T-helper 2 cell treated with Interferon-gamma antibody and Interleukin-4, amounts not matched to agents 5 μg/mL and 100 μg/mL, for 36 hours (primary cell): ENCODE data around the gene SERPINA12.

Experiments
- DNase-seq: peaks from one replicate; pipeline ENCODE4 v3.0.0; 2021; ENCODE audit warnings: low spot score
- H3K27ac Mint-ChIP-seq: one replicate; pipeline ENCODE4 v1.8.0; 2021; ENCODE audit warnings: mild to moderate bottlenecking, mixed read lengths
- H3K27me3 Mint-ChIP-seq: one replicate; pipeline ENCODE4 v1.8.0; 2021; ENCODE audit warnings: low read depth, mixed read lengths
- H3K36me3 Mint-ChIP-seq: one replicate; pipeline ENCODE4 v1.8.0; 2021; ENCODE audit warnings: low read depth, mixed read lengths
- H3K4me1 Mint-ChIP-seq: one replicate; pipeline ENCODE4 v1.8.0; 2021; ENCODE audit warnings: low read depth, mixed read lengths
- H3K4me3 Mint-ChIP-seq: one replicate; pipeline ENCODE4 v1.8.0; 2022; ENCODE audit warnings: mild to moderate bottlenecking, moderate library complexity, mixed read lengths
- H3K9me3 Mint-ChIP-seq: one replicate; pipeline ENCODE4 v1.8.0; 2021; ENCODE audit warnings: mixed read lengths

Gene SERPINA12

DNA sequence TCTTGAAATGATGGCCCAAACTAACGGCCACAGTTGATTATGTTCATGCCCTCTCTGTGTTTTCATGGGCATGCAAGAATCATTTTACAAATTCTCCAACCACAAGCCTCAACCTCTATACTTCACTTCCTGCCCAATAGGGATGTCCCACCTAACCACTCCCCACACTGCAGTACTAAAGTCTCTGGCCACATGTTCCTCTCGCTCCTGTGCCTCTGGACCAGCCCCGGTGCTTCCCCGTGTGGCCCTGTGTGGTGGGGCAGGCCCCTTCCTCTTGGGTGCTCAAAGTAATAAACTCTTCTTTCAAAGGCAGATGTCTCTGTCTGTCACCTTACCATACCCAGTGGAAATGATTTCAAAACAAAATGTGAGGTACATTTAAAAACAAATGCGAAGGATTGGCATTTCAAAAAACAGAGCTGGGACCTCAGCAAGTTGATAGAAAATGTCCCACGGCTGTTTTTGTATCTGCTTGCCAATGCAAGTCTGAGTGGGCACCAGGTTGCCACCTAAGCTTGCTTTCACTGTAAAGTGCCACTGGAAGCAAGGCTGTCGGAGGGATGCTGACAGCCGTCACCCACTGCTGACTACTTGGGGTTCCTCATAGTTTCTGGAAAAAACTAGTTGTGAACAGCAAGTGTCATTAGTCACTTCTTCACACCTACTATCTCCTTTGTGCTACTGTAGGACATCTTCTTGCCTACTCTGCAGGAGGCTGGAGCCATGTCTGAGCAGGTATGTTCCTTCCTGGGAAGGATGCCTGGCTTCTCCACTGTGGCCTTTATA is 48.4 kb downstream of the SERPINA12 start:
- H3K9me3 Mint-ChIP-seq, result no peaks in the 10 kb centered on the region
- DNase-seq, result no peak
- no peaks in the 10 kb centered on the region for H3K36me3 Mint-ChIP-seq
- H3K27me3 Mint-ChIP-seq, result peaks cover 11% of the 10 kb centered on the region
- no peak overlapping the region for H3K27ac Mint-ChIP-seq
- H3K4me3 Mint-ChIP-seq, result no peak overlapping the region
- H3K4me1 Mint-ChIP-seq, result peaks cover 2% of the 10 kb centered on the region

DNA sequence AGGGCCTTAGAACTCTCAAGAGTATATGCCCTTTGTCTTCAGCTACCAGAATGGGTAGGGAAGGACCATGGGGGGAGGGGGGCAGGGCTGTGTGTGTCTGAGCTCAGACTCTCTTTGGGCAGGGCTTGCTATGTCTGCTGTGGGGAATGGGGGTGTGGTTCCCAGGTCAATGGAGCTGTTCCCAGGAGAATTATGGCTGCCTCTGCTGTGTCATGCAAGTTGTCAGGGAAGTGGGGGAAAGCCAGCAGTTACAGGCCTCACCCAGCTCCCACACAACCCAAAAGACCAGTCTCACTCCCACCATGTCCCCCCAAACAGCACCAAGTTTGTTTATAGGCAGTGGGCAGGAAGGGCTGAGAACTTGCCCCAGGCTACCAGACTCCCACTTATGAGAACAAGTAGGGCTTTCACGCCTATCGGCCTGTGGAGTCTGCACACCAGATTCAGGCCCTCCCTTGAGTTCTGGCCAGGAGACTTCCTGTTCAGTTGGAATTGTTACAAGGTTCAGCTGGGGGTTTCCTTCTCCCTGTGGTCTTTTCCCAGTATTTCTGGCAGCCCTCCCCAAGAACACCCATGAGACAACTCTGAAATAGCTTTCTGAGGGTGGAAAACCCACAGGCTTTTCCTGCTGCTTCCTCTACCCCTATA is 50.6 kb downstream of the SERPINA12 start:
- Mint-ChIP-seq H3K27ac (no peak overlapping the region), H3K4me3 (no peak overlapping the region), H3K27me3 (peaks cover 23% of the 10 kb centered on the region), H3K36me3 (no peaks in the 10 kb centered on the region), H3K4me1 (peaks cover 2% of the 10 kb centered on the region), H3K9me3 (no peaks in the 10 kb centered on the region)
- DNase-seq, result no peak

- no peak for DNase-seq
- Mint-ChIP-seq H3K27me3 (peaks cover 29% of the 10 kb centered on the region), H3K9me3 (no peaks in the 10 kb centered on the region), H3K4me3 (no peak overlapping the region), H3K36me3 (no peaks in the 10 kb centered on the region), H3K4me1 (peaks cover 2% of the 10 kb centered on the region), H3K27ac (no peak overlapping the region)
Observed at GRCh38 chr14:94458096-94458495, 51.2 kb downstream of the SERPINA12 start.

DNA sequence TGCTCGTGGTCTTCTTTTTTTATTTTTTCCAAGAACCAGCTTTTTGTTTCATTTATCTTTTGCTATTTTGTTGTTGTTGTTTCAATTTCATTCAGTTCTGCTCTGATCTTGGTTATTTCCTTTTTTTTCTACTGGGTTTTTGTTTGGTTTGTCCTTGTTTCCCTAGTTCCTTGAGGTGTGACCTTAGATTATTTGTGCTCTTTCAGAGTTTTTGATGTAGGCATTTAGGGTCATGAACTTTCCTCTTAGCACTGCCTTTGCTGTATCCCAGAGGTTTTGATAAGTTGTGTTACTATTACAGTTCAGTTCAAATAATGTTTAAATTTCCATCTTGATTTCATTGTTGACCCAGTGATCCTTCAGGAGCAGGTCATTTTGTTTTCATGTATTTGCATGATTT is 53.3 kb downstream of the SERPINA12 start:
- DNase-seq, result no peak
- Mint-ChIP-seq H3K9me3 (no peaks in the 10 kb centered on the region), H3K4me1 (peaks cover 2% of the 10 kb centered on the region), H3K36me3 (no peaks in the 10 kb centered on the region), H3K27ac (no peak overlapping the region), H3K27me3 (peaks cover 40% of the 10 kb centered on the region), H3K4me3 (no peak overlapping the region)

GRCh38 chr14:94451826-94452225 is 57.4 kb downstream of the SERPINA12 start:
- Mint-ChIP-seq H3K36me3 (no peaks in the 10 kb centered on the region), H3K4me3 (no peak overlapping the region), H3K27ac (no peak overlapping the region), H3K9me3 (no peaks in the 10 kb centered on the region), H3K4me1 (no peaks in the 10 kb centered on the region), H3K27me3 (peaks cover 37% of the 10 kb centered on the region)
- no peak for DNase-seq

DNA sequence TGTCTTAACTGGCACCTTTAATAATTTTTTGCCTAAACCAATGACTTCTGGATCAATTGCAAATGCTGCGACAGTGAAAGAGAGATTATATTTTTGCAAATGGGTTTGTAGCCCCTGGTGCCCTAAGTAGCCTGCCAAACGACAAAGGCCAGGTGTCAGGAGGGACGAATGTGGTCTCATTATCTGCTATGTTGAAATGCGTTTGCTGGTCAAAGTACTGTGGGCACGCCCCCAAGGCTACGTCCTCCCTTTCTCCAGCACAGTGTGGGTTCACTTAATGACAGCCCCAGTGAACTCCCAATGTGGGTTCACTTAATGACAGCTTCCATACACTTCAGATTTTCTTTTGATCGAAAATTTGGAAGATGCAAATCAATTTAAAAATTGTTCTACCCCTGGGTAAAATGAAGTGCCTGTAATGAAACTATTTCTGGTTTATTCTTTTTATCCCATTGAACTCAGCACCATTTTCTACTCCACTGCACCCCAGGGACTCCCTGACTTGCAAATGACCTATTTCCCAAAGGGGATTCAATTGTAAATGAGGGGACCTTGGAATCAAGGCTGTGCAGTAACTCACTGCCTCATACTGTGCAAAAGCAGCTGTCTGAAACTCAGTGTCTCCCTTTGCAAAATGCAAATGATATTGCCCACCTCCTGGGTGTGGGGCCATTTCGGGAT is 58.0 kb downstream of the SERPINA12 start:
- no peak overlapping the region for H3K27ac Mint-ChIP-seq
- H3K4me3 Mint-ChIP-seq, result no peak overlapping the region
- no peaks in the 10 kb centered on the region for H3K36me3 Mint-ChIP-seq
- no peaks in the 10 kb centered on the region for H3K9me3 Mint-ChIP-seq
- DNase-seq, result no peak
- no peaks in the 10 kb centered on the region for H3K4me1 Mint-ChIP-seq
- peaks cover 34% of the 10 kb centered on the region for H3K27me3 Mint-ChIP-seq

GRCh38 chr14:94450722-94451090 is 58.6 kb downstream of the SERPINA12 start:
- Mint-ChIP-seq H3K27me3 (peaks cover 31% of the 10 kb centered on the region), H3K4me3 (no peak overlapping the region), H3K4me1 (no peaks in the 10 kb centered on the region), H3K27ac (no peak overlapping the region), H3K9me3 (no peaks in the 10 kb centered on the region), H3K36me3 (no peaks in the 10 kb centered on the region)
- no peak for DNase-seq

GRCh38 chr14:94449930-94450329 is 59.3 kb downstream of the SERPINA12 start:
- Mint-ChIP-seq H3K9me3 (no peaks in the 10 kb centered on the region), H3K36me3 (no peaks in the 10 kb centered on the region), H3K27me3 (peaks cover 26% of the 10 kb centered on the region), H3K4me1 (no peaks in the 10 kb centered on the region), H3K4me3 (no peak overlapping the region), H3K27ac (no peak overlapping the region)
- no peak for DNase-seq

DNA sequence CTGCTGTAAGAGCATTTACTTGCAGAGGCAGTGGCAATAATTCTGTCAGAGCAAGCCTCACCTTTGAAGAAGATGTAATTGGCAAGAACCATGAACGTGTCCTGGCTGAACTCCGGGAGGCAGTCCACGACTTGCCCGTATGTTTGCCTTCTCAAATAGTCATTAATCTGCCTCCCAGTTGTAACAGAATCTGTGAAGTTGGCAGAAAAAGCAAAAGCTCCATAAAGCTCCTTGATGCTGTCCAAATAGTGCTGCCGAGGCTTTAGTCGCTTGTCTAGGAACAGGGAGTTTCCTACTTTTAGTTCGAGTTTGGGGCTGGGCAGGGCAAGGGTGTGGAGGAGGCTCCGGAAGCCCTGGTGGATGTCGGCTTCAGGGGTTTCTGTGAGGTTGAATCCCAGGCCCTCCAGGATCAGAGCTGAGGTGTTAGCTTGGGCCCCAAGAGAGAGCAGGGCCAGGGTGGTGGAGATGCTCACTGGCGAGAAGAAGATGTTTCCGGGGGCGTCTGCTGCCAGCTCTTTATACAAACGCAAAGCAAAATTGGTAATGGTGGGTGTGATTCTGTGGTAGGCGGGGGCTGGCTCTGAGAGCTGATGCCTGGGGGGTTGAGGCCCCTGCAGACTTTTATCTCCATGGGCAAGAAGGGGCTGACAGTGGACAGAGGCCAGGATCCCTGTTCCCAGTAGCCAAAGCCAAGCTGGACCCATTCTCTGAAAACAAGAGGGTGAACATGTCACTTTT is 61.0 kb downstream of the SERPINA12 start:
- Mint-ChIP-seq H3K9me3 (no peaks in the 10 kb centered on the region), H3K4me3 (no peak overlapping the region), H3K27me3 (peaks cover 16% of the 10 kb centered on the region), H3K4me1 (no peaks in the 10 kb centered on the region), H3K36me3 (no peaks in the 10 kb centered on the region), H3K27ac (no peak overlapping the region)
- no peak for DNase-seq

- no peak overlapping the region for H3K4me3 Mint-ChIP-seq
- peaks cover 9% of the 10 kb centered on the region for H3K27me3 Mint-ChIP-seq
- no peak overlapping the region for H3K27ac Mint-ChIP-seq
- DNase-seq, result no peak
- H3K36me3 Mint-ChIP-seq, result no peaks in the 10 kb centered on the region
- no peaks in the 10 kb centered on the region for H3K9me3 Mint-ChIP-seq
- no peaks in the 10 kb centered on the region for H3K4me1 Mint-ChIP-seq
Observed at GRCh38 chr14:94447206-94447605, 62.1 kb downstream of the SERPINA12 start.

GRCh38 chr14:94446126-94446525 is 63.1 kb downstream of the SERPINA12 start:
- no peak for DNase-seq
- no peak overlapping the region for H3K4me3 Mint-ChIP-seq
- H3K27ac Mint-ChIP-seq, result no peak overlapping the region
- no peaks in the 10 kb centered on the region for H3K4me1 Mint-ChIP-seq
- no peaks in the 10 kb centered on the region for H3K36me3 Mint-ChIP-seq
- H3K9me3 Mint-ChIP-seq, result no peaks in the 10 kb centered on the region
- peaks cover 7% of the 10 kb centered on the region for H3K27me3 Mint-ChIP-seq

DNA sequence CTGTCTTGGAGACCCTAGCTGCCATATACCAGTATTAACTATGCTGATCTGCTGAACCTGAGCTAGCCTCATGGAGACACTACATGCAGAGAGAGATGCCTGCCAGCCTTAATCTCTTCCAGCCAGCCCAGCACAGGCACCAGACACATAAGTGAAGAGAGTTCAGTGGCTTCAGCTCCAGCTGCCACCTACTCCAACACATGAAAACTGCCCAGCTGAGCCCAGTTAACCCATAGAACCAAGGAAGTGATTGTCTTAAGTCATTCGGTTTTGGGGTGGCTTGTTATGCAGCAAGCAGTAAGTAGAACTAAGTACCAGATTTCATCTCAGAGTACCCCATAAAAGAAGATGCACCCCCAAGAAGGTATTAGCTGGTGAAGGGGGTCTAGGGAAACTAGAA is 64.3 kb downstream of the SERPINA12 start:
- H3K4me3 Mint-ChIP-seq, result no peak overlapping the region
- H3K36me3 Mint-ChIP-seq, result no peaks in the 10 kb centered on the region
- peaks cover 2% of the 10 kb centered on the region for H3K27me3 Mint-ChIP-seq
- no peak for DNase-seq
- H3K27ac Mint-ChIP-seq, result no peak overlapping the region
- H3K4me1 Mint-ChIP-seq, result no peaks in the 10 kb centered on the region
- H3K9me3 Mint-ChIP-seq, result no peaks in the 10 kb centered on the region

DNA sequence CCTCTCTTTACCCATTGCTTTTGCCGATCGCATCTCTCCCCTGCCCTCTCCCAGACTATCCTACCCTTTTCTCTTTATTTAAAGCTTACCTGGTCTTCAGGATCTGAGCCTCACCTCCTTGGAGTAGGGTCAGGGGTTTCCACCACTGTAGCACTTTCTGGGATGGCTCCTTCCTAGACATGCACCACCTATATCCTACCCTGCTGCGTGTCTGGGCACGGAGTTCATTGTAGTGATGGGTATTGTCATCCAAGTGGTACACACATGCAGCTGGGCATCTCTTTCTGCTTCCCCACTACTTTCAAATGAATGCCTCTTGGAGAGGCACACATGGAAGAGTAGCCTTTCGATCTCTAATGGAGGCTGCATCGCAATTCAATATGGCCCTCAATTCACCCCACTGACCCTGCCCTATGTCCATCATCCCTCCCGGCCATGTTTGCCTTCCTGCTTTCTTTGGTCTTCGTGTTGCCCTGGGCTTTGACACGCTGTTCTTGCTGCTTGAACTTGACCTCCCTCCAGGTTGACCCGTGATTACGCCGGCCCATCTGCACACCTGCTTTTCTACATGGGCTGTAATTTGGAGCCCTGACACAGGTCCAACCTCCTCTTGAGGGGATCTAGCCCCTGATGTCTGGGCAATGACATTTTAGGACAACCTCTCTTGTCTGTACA is 67.6 kb downstream of the SERPINA12 start:
- no peak overlapping the region for H3K4me3 Mint-ChIP-seq
- H3K27me3 Mint-ChIP-seq, result peaks cover 2% of the 10 kb centered on the region
- no peak for DNase-seq
- H3K4me1 Mint-ChIP-seq, result no peaks in the 10 kb centered on the region
- H3K36me3 Mint-ChIP-seq, result no peaks in the 10 kb centered on the region
- no peak overlapping the region for H3K27ac Mint-ChIP-seq
- H3K9me3 Mint-ChIP-seq, result no peaks in the 10 kb centered on the region
